ENCODE measurements around the gene ZNF804A.

DNA sequence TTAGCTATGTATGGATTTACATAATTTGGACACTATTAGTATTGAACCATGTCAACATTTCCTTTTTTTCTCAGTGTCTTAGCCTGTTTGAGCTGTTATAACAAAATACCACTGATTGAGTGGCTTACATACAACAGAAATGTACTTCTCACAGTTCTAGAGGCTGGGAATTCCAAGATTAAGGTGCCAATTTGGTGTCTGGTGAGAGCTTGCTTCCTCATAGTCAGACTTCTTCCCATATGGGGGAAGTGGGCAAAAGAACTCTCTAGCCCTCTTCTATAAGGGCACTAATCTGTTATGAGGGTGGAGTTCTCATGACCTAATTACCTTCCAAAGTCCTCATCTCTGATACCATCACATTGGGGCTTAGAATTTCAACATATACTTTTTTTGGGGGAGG is 12.6 kb downstream of the ZNF804A start:
- TF ChIP-seq FOXK2 (IDR thresholded peaks at IDR 0.05) (no peak), BHLHE40 (IDR thresholded peaks at IDR 0.05; ENCODE audit: borderline replicate concordance) (no peak), SUZ12 (IDR thresholded peaks at IDR 0.05) (no peak), LEF1 (IDR thresholded peaks at IDR 0.05; ENCODE audit: borderline replicate concordance) (no peak), FOXM1 (IDR thresholded peaks at IDR 0.05; ENCODE audit: borderline replicate concordance) (no peak), SP1 (IDR thresholded peaks at IDR 0.05) (no peak), NFRKB (IDR thresholded peaks at IDR 0.05) (no peak), ZNF384 (IDR thresholded peaks at IDR 0.05) (no peak), ELF4 (IDR thresholded peaks at IDR 0.05) (no peak), ARNT (IDR thresholded peaks at IDR 0.05) (no peak), CTBP1 (IDR thresholded peaks at IDR 0.05; ENCODE audit: borderline replicate concordance) (no peak), FOXA1 (IDR thresholded peaks at IDR 0.05) (no peak)

Measured in HEK293T (cell line).